GM19099 (cell line): ENCODE data around the gene TRERF1.

Experiments used
- POLR2A ChIP-seq: IDR thresholded peaks from 3 replicates; pipeline ENCODE4 v1.6.1; 2011; ENCODE audit warnings: low read depth; ENCODE audit not compliant: insufficient read length; ENCODE audit errors: extremely low read depth

TRERF1 gene

DNA sequence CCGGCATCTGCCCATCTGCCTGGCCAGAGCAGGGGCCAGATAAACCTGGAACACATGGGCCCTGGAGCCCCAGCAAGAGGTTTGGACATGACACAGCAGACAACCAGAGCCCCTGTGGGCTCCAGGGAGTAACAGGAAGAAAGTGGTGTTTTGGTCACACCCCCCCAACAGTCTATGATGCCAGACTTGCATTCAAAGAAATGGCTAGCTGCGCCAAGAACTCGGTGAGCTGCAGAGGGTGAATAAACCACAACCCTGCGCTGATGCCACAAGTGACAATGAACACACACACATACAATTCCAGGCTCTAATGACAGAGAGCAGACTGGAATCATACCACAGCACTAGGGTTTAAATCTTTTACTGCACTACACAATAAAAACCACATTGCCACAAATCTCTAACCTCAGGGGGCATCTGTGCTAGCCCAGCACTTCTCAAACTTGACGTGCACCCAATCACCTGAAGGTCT is 34.0 kb downstream of the TRERF1 start:
- TF ChIP-seq POLR2A = no peak

- no peak for TF ChIP-seq POLR2A
These were observed 40.3 kb downstream of the TRERF1 start for GRCh38 chr6:42411406-42411805.

- TF ChIP-seq POLR2A = no peak
These were observed 40.9 kb downstream of the TRERF1 start for GRCh38 chr6:42410861-42411260.

DNA sequence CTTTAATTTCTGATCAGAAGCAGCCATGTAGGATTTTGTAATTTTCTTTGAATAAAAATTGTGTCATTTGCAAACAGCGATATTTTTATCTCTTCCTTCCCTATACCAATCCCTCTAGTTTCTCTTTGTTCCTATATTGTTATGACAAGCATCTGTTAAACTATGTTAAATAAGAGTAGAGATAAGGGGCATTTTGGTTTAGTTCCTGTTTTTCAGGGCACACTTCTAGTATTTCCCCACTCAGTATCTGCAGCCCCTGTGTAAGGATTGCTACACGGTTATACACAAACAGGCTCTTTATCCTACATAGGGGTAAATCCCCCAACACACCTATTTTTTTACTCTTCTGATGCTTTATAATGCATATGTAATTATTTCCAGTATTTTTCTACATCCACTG is 42.1 kb downstream of the TRERF1 start:
- no peak for TF ChIP-seq POLR2A

GRCh38 chr6:42407379-42407778 is 44.3 kb downstream of the TRERF1 start:
- TF ChIP-seq POLR2A = no peak

- no peak for TF ChIP-seq POLR2A
These were observed 45.1 kb downstream of the TRERF1 start for GRCh38 chr6:42406306-42407280.

- no peak for TF ChIP-seq POLR2A
These were observed 46.7 kb downstream of the TRERF1 start for GRCh38 chr6:42405021-42405420.

DNA sequence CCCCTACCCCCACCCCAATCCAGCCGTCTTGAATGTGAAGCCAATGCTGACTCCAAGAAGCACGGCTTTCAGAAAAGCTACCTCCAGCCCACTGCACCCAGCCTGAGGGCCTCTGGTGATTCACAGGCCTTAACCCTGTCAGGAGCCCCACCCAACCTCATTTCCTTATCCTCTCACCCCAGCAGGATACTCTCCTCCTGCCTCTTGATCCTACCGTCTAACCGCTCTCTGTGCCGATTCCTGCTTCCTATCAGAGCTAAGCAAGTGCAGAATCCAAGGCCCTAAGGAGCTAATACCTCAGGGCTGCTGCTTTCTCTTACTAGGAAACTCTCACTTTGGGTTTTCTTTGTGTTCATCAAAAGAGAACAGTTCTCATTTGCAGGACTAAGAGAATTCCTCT is 47.2 kb downstream of the TRERF1 start:
- no peak for TF ChIP-seq POLR2A

GRCh38 chr6:42403831-42404230 is 47.9 kb downstream of the TRERF1 start:
- TF ChIP-seq POLR2A = no peak

GRCh38 chr6:42403421-42403820 is 48.3 kb downstream of the TRERF1 start:
- no peak for TF ChIP-seq POLR2A

DNA sequence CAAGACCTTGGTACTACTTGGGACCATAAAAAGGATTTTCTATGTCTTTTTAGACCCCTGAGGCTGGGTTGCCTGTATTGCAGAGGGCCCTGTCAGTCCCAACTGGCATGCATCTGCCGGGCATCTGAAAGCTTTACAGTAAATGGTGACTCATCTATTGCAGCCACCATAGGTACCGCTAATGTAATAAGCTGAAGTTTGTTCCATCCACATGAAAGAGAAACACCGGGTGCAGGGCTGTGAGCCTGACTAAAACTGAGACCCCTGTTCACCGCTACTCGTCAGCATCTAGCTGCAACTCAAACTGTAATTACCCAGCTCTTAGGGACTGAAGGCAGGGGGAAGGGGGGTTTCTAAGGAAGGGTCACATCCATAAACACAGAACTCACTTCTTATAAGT is 49.5 kb downstream of the TRERF1 start:
- no peak for TF ChIP-seq POLR2A

- no peak for TF ChIP-seq POLR2A
These were observed 50.1 kb downstream of the TRERF1 start for GRCh38 chr6:42401613-42401951.

DNA sequence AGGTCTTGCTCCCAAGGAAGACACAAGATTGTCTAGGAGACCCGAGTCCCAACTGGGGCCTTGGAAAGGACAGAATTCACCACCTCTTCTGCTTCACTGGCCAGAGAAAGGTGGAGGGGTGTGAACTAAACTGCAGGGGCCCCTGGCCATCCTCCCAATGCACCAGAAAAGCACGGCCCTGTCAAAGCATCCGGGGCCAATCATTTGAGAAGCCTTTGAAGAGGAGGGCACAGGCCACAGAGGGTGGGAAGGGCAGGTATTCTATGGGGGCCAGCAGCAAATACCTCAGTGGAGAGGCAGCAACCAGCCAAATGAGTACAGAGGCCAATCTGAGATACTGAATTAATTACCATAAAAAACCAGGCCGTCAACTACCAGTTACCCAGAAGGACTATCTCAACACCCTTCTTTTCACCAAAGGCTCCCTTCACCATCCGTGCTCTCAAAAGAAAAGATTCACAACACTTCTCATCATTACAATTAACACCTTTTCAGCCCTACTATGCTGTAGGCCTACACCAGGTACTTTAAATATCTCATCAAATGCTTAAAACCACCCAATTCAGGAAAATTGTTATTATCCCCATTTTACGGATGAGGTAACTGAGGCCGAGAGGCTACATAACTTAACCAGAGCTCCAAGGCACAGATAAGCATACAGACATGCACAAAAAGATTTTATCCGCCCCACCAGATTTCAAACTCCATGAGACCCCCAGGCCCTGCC is 50.7 kb downstream of the TRERF1 start:
- no peak for TF ChIP-seq POLR2A

GRCh38 chr6:42400061-42400760 is 51.5 kb downstream of the TRERF1 start:
- no peak for TF ChIP-seq POLR2A

DNA sequence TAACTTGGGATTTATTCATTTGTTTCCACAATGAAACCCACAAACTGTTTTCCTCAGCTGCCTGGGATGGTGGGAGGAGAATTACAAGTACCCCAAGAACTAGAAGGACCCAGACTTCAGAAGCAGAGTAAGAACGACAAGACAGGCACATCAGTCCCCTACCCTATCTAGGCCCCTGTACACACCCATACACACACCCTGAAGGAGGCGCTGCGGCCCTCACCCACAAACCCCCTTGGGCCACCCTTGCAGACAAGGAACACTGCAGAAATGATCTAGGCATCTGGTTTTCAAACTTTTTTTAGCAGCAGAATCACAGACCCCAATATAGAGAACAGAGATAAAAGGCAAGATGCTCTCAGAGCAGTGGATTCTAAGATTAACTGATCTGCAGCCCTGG is 55.0 kb downstream of the TRERF1 start:
- no peak for TF ChIP-seq POLR2A

DNA sequence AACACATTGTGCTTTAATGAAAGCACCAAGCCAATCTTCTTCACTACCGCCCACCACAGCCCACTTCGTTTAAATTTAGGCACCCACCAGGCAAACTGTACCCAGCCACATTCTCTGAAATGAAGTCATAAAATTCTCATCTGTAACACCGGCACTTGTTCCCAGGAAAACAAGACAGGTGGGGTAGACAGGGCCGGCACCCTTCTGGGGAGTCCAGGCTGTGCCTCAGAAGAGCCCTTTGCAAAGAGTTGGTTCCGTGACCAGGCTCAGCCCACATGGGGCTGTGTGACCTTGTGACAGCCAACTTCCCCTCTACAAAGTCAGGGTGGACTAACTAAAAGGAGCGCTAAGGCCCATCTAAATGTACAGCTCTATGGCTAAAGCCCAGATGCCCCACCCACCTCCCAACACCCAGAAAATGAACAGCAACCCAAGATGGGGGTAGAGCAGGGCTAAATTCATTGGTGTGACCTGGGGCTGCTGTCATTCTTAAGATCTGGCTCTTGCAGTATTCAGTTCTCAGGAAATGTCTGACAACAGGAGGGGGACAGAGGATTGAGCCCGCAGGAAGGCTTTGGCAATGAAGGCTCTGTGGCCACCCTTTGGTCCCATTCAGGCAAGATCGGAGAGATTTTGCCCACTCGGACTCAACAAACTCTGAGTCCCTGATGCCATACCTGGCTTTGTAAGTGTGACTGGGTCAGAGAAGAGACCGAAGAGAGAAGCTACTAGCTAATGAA is 56.7 kb downstream of the TRERF1 start:
- TF ChIP-seq POLR2A = no peak

GRCh38 chr6:42394151-42394550 is 57.6 kb downstream of the TRERF1 start:
- no peak for TF ChIP-seq POLR2A
